Liver (tissue), 3 donors: ENCODE results near the gene TBC1D3B.

Experiments
- FOXA1 ChIP-seq: IDR thresholded peaks from 2 replicates; pipeline ENCODE4 v1.6.1; 2016; ENCODE audit warnings: antibody characterized with exemption
- JUND ChIP-seq, 2 donors: IDR thresholded peaks; 2 replicates each; pipeline ENCODE4 v1.6.1; 2016; ENCODE audit warnings: antibody characterized with exemption in 2 of 2
- MAX ChIP-seq: IDR thresholded peaks from 2 replicates; pipeline ENCODE4 v1.6.1; 2016; ENCODE audit warnings: antibody characterized with exemption
- RAD21 ChIP-seq, 2 donors: IDR thresholded peaks; 2 replicates each; pipeline ENCODE4 v1.6.1; 2016; ENCODE audit warnings: antibody characterized with exemption in 2 of 2, mild to moderate bottlenecking in 2 of 2
- REST ChIP-seq: IDR thresholded peaks from 2 replicates; pipeline ENCODE4 v1.6.1; 2016; ENCODE audit warnings: antibody characterized with exemption, mild to moderate bottlenecking
- RXRA ChIP-seq, 2 donors: IDR thresholded peaks; 2 replicates each; pipeline ENCODE4 v1.6.1; 2017 to 2018; ENCODE audit warnings: antibody characterized with exemption in 2 of 2, mild to moderate bottlenecking in 1 of 2
- TAF1 ChIP-seq: conservative IDR thresholded peaks from 2 replicates; pipeline ENCODE4 v1.6.1; 2016; ENCODE audit warnings: antibody characterized with exemption, mild to moderate bottlenecking
- YY1 ChIP-seq: IDR thresholded peaks from 2 replicates; pipeline ENCODE4 v1.6.1; 2016; ENCODE audit warnings: antibody characterized with exemption, mild to moderate bottlenecking
- TF ChIP-seq, protein P1 (sequence below): fragments of 150-350 bp; IDR thresholded peaks from 2 replicates; pipeline ENCODE4 v1.5.1; 2017; ENCODE audit warnings: improper control_type of control experiment, low read depth, low read length; ENCODE audit not compliant: missing input control
- TF ChIP-seq, protein P2 (sequence below): IDR thresholded peaks from 2 replicates; pipeline ENCODE4 v1.6.1; 2016; ENCODE audit warnings: antibody characterized with exemption
- TF ChIP-seq, protein P3 (sequence below): IDR thresholded peaks from 2 replicates; pipeline ENCODE4 v1.6.1; 2016; ENCODE audit warnings: antibody characterized with exemption
- donor health status: healthy.
- donor health status: healthy.

DNA sequence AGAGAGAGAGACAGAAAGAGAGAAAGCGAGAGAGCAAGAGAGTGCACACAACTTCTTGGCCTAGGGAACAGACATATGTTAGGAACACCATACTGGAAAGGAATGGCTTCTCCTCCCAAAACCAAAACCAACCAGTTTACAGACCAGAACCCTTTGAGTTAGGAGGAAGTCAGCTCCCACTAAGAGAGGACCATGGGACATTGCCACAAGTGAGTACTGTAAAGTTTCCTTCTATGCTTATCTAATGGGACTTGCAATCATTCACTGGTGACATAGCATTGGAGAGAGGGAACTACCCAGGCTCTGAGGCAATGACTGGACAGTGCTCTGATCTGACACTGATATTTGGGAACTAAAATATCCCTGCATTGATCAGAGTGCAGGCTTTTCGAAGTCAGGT is 32.4 kb downstream of the TBC1D3B start:
- TF ChIP-seq, protein P1, sequence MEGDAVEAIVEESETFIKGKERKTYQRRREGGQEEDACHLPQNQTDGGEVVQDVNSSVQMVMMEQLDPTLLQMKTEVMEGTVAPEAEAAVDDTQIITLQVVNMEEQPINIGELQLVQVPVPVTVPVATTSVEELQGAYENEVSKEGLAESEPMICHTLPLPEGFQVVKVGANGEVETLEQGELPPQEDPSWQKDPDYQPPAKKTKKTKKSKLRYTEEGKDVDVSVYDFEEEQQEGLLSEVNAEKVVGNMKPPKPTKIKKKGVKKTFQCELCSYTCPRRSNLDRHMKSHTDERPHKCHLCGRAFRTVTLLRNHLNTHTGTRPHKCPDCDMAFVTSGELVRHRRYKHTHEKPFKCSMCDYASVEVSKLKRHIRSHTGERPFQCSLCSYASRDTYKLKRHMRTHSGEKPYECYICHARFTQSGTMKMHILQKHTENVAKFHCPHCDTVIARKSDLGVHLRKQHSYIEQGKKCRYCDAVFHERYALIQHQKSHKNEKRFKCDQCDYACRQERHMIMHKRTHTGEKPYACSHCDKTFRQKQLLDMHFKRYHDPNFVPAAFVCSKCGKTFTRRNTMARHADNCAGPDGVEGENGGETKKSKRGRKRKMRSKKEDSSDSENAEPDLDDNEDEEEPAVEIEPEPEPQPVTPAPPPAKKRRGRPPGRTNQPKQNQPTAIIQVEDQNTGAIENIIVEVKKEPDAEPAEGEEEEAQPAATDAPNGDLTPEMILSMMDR = no peak
- TF ChIP-seq, protein P2, sequence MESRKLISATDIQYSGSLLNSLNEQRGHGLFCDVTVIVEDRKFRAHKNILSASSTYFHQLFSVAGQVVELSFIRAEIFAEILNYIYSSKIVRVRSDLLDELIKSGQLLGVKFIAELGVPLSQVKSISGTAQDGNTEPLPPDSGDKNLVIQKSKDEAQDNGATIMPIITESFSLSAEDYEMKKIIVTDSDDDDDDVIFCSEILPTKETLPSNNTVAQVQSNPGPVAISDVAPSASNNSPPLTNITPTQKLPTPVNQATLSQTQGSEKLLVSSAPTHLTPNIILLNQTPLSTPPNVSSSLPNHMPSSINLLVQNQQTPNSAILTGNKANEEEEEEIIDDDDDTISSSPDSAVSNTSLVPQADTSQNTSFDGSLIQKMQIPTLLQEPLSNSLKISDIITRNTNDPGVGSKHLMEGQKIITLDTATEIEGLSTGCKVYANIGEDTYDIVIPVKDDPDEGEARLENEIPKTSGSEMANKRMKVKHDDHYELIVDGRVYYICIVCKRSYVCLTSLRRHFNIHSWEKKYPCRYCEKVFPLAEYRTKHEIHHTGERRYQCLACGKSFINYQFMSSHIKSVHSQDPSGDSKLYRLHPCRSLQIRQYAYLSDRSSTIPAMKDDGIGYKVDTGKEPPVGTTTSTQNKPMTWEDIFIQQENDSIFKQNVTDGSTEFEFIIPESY = no peak
- TF ChIP-seq JUND (IDR thresholded peaks at IDR 0.05) = no peak
- TF ChIP-seq, protein P3, sequence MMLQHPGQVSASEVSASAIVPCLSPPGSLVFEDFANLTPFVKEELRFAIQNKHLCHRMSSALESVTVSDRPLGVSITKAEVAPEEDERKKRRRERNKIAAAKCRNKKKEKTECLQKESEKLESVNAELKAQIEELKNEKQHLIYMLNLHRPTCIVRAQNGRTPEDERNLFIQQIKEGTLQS = no peak
- TF ChIP-seq MAX = no peak
- no peak for TF ChIP-seq RAD21 (IDR thresholded peaks at IDR 0.05)
- no peak for TF ChIP-seq YY1
- TF ChIP-seq REST = no peak
- TF ChIP-seq TAF1 = no peak
- TF ChIP-seq RXRA (IDR thresholded peaks at IDR 0.05) = no peak
- TF ChIP-seq FOXA1 = no peak
